Skeletal muscle satellite cell (primary cell): Measurements from ENCODE around the gene RASL10B.
A peak's percentile ranks its signal among the peaks of the same experiment; 100 is the strongest.

Source experiments
- H3K27me3 ChIP-seq: 2 replicates; pipeline ENCODE4 v1.7.0; 2013; ENCODE audit warnings: low read length; ENCODE audit not compliant: control insufficient read depth, insufficient read depth
- H3K36me3 ChIP-seq: 2 replicates; pipeline ENCODE4 v1.7.0; 2013; ENCODE audit warnings: mild to moderate bottlenecking, control low read depth, low read length; ENCODE audit not compliant: insufficient read depth
- H3K4me1 ChIP-seq: 2 replicates; pipeline ENCODE4 v1.7.0; 2013; ENCODE audit warnings: low read length; ENCODE audit not compliant: control insufficient read depth, insufficient read depth
- H3K4me2 ChIP-seq: 2 replicates; pipeline ENCODE4 v1.7.0; 2013; ENCODE audit warnings: mild to moderate bottlenecking, low read length
- H3K4me3 ChIP-seq: 2 replicates; pipeline ENCODE4 v1.7.0; 2013; ENCODE audit warnings: low read length
- H3K9ac ChIP-seq: 2 replicates; pipeline ENCODE4 v1.7.0; 2013; ENCODE audit warnings: mild to moderate bottlenecking, low read depth, low read length, moderate library complexity
- H3K9me3 ChIP-seq: replicated peaks from 2 replicates; pipeline ENCODE4 v1.7.0; 2013; ENCODE audit warnings: mild to moderate bottlenecking, control low read depth, low read length

The RASL10B gene

DNA sequence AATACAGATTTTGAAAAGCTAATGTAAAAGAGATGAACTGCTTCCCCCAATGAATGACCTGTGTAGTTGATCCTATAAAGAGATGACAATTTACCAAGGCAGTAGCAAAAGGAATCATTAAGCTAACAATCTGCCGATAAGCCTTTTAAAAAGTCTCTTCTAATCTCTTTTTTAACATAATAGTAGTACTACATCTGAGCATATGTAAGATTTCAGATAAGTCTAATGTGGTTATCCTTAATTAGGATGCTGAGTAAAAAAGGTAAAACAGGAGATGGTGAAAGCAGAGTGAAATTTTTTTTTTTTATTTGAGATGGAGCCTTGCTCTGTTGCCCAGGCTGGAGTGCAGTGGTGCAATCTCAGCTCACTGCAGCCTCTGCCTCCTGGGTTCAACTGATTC lies 26.2 kb upstream of the RASL10B start:
- no peak overlapping the region for H3K4me3 ChIP-seq
- no peak overlapping the region for H3K9ac ChIP-seq
- H3K27me3 ChIP-seq = no peaks in the 10 kb centered on the region
- H3K36me3 ChIP-seq = peaks cover 19% of the 10 kb centered on the region
- no peaks in the 10 kb centered on the region for H3K4me1 ChIP-seq
- no peaks in the 10 kb centered on the region for H3K9me3 ChIP-seq
- no peak overlapping the region for H3K4me2 ChIP-seq

DNA sequence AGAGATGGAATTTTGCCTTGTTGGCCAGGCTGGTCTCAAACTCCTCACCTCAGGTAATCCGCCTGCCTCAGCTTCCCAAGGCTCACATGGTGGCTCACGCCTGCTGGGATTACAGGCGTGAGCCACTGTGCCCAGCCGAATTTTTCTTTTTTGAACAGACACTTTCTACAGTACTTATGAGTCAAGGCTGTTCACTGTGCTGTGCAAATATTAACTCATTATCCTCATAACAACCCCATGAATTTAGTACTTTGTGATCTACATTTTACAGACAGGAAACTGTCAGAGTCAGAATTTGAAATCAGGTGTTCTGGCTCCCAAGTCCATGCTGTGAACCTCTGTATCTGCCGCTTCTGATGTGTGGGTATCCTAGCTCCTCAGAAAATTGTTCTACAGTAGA lies 25.7 kb upstream of the RASL10B start:
- Histone ChIP-seq H3K36me3 (peaks cover 23% of the 10 kb centered on the region), H3K9me3 (no peaks in the 10 kb centered on the region), H3K4me2 (no peak overlapping the region), H3K9ac (no peak overlapping the region), H3K4me3 (no peak overlapping the region), H3K4me1 (no peaks in the 10 kb centered on the region), H3K27me3 (no peaks in the 10 kb centered on the region)

DNA sequence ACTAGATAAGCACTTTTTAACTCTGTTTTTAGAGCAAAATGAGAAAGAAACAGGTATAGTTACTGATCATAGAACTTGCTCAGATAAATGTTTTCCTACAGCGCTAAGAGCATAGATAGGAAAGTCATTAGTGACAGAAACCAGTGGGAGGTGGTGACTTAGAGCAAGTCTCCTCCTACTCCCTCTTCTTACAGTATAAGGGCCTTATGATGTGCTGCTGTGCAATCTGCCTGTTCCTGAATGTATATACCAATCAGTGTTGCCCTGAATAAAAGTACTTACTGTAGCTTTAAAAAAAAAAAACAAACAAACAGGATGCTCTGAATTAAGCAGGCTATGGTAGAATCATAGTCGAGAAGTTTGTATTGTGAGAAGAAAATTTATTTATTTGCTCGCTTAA lies 23.3 kb upstream of the RASL10B start:
- Histone ChIP-seq H3K4me1 (peaks cover 7% of the 10 kb centered on the region), H3K9me3 (no peaks in the 10 kb centered on the region), H3K4me3 (no peak overlapping the region), H3K9ac (no peak overlapping the region), H3K4me2 (no peak overlapping the region), H3K27me3 (no peaks in the 10 kb centered on the region), H3K36me3 (peaks cover 33% of the 10 kb centered on the region)

DNA sequence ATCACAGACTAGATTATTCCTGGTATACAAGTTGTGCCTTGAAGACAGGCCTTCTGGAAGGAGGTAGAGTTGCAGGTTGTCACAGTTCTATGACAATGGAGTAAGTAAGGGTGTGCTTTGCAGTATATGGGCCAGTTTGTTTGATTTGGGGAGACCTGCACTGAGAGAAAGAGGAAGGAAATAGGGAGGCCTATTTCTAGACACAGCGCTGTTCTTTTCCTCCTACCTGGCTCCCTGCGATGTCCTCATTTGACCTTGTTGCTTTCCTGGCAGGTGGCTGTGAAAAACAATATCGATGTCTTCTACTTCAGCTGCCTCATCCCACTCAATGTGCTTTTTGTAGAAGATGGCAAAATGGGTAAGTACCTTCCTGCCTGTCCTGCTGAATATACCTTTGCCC lies 22.5 kb upstream of the RASL10B start:
- peaks cover 38% of the 10 kb centered on the region for H3K36me3 ChIP-seq
- H3K9me3 ChIP-seq = no peaks in the 10 kb centered on the region
- no peak overlapping the region for H3K4me3 ChIP-seq
- peaks cover 15% of the 10 kb centered on the region for H3K4me1 ChIP-seq
- H3K27me3 ChIP-seq = no peaks in the 10 kb centered on the region
- no peak overlapping the region for H3K4me2 ChIP-seq
- no peak overlapping the region for H3K9ac ChIP-seq

DNA sequence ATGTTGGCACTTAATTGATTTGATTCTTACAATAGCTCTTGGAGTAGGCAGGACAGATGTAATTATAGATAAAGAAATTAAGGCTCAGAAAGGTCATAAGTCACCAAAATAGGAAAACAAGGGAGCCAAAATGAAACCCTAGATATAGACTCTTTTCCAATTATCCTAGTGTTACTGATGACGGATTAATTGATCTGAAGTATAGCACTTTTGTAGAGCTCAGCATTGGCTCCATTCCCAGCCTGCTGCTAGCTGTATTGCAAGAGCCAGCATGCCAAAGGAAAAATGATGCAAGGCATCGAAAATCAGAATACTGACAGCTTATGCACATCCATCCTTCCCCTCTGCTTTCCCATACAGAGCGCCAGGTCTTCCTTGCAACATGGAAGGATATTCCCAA lies 21.6 kb upstream of the RASL10B start:
- H3K4me1 ChIP-seq = peaks cover 15% of the 10 kb centered on the region
- no peak overlapping the region for H3K4me3 ChIP-seq
- no peak overlapping the region for H3K4me2 ChIP-seq
- H3K27me3 ChIP-seq = no peaks in the 10 kb centered on the region
- no peak overlapping the region for H3K9ac ChIP-seq
- H3K36me3 ChIP-seq = peaks cover 39% of the 10 kb centered on the region
- no peaks in the 10 kb centered on the region for H3K9me3 ChIP-seq

DNA sequence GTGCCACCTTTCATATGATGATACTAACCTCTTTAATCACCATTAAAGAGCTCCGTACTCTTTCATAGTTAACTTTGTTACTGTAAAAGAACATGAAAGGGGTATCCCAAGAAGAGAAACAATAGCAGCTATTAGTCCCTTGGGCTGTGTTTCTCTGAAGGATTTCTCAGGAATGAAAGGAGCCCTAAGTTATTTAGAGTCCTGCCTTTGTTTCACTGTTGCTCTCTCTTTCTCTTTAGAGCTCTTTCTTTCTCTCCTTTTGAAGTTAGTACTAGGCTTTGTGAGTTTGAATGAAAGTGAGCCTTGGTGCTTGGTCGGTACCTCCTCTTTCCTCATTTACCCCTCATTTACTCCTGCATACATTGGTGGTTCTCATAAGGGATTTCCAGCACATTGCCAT lies 20.5 kb upstream of the RASL10B start:
- Histone ChIP-seq H3K9me3 (no peaks in the 10 kb centered on the region), H3K36me3 (peaks cover 47% of the 10 kb centered on the region), H3K4me3 (no peak overlapping the region), H3K4me2 (no peak overlapping the region), H3K27me3 (no peaks in the 10 kb centered on the region), H3K4me1 (peaks cover 15% of the 10 kb centered on the region), H3K9ac (no peak overlapping the region)

DNA sequence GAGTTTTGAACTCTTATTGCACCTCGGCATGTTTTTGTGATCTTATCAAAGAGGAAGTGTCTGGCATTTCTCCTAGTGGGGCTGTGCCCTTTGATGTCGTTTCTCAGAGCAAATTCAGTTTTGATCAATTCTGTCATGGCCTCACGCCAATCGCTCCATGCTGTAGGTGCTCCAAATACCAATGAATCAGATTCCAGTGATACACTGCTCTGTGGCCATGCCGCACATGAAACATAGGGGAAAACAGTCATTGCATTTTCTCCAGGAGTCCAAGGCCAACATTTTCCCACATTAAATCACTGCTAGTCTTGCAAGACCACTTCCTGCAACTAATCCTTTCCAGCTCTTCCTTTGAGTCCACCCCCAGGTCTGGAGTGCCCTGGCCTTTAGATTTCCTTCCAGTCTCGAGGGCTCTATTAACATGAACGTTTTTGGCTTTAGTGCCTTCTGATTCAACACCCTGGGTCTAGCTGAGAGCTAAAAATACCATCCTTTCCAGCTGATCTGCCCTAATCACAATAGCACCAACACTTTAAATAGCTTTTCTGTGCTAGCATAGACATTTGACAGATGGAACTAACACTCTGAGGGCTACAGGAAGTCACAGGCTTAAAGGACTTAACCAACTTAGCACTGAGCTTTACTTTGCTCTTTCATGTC lies 18.2 kb upstream of the RASL10B start:
- Histone ChIP-seq H3K27me3 (no peaks in the 10 kb centered on the region), H3K4me1 (peaks cover 34% of the 10 kb centered on the region), H3K36me3 (peaks cover 57% of the 10 kb centered on the region), H3K9ac (peak overlapping the region; percentile 56), H3K4me2 (no peak overlapping the region), H3K9me3 (no peaks in the 10 kb centered on the region), H3K4me3 (no peak overlapping the region)

DNA sequence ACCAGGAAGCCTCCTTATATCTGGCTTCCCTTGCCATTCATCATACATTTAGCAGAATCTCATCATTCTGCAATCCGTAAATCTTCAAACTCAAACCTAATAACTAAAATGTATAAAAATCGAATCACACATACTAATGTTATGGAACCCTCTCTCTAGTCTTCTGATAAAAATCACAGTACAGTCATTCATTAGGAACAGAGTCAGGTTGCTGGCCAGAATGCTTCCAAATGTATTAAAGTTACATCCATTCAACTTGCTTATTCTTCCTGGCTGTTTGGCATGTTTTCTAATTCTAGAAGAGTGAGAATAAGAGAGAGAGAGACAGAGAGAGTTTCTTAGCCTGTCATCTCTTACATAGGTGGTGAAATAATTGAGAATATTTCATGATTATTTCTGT lies 16.5 kb upstream of the RASL10B start:
- Histone ChIP-seq H3K27me3 (no peaks in the 10 kb centered on the region), H3K4me1 (peaks cover 34% of the 10 kb centered on the region), H3K4me3 (no peak overlapping the region), H3K9me3 (no peaks in the 10 kb centered on the region), H3K4me2 (no peak overlapping the region), H3K9ac (no peak overlapping the region), H3K36me3 (peaks cover 59% of the 10 kb centered on the region)

DNA sequence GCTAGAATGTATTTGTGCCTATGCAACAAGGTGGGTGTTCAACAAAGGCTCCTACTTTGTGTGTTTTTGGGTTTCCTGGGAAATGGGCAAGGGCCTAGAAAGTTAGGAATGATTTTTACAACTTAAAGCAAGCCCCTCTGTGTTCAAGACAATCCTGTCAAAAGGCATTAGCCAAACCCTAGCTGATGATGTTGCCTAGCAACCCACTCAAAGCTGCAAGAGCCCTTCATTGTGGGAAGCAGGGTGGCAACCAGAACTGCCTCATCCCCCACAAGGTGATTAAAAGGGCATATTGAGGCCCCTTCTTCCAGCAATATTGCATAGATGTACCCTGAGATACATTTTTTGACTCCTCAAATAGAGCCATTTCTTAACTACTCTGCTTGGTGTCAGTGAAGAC lies 16.0 kb upstream of the RASL10B start:
- Histone ChIP-seq H3K36me3 (peaks cover 57% of the 10 kb centered on the region), H3K9ac (no peak overlapping the region), H3K4me3 (no peak overlapping the region), H3K27me3 (no peaks in the 10 kb centered on the region), H3K9me3 (no peaks in the 10 kb centered on the region), H3K4me1 (peaks cover 34% of the 10 kb centered on the region), H3K4me2 (no peak overlapping the region)

DNA sequence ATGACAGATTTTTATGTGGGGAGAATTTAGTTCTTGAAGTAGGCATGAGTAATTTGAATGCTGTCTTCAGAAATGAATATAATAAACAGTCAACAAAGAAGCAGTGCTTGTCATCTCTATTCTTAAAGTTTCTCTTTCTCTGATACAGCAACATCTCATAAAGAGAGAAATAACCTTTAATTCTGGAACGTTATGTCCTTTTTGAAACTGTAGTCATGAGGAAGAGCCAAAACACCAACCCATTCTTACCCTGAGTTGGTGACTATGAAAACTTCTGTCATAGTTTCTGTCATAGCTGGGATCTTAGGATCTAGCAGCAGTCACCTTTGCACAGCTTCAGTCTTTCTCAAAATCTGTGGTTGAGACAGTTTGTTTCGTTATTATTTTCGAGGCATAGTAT lies 15.3 kb upstream of the RASL10B start:
- H3K4me1 ChIP-seq = peaks cover 34% of the 10 kb centered on the region
- H3K9ac ChIP-seq = no peak overlapping the region
- H3K9me3 ChIP-seq = no peaks in the 10 kb centered on the region
- no peaks in the 10 kb centered on the region for H3K27me3 ChIP-seq
- peaks cover 54% of the 10 kb centered on the region for H3K36me3 ChIP-seq
- H3K4me2 ChIP-seq = no peak overlapping the region
- H3K4me3 ChIP-seq = no peak overlapping the region

DNA sequence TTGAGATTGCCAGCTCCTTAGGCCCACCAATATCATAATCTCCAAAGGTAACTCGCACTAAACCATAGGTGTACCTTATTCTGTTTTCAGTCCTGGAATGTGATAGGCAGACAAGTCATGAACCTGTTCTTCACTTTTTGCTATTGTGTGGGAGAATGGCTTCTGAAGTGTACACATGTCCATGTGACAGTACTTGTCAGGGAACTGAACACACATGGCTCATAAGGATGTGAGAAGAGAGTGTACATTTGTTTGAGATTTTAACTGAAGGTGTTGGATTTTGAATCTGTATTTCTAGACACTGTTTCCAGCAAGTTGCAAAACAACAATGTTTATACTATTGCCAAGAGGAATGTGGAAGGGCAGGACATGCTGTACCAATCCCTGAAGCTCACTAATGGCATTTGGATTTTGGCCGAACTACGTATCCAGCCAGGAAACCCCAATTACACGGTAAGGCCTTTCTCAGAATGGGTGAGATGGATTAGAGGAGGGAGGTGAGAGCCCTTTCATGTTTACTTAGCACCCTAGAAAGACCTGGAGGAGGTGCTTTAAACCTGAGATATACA lies 14.5 kb upstream of the RASL10B start:
- Histone ChIP-seq H3K4me3 (no peak overlapping the region), H3K9ac (no peak overlapping the region), H3K4me1 (peaks cover 34% of the 10 kb centered on the region), H3K36me3 (peaks cover 55% of the 10 kb centered on the region), H3K9me3 (no peaks in the 10 kb centered on the region), H3K27me3 (no peaks in the 10 kb centered on the region), H3K4me2 (peak overlapping the region; percentile 28)

DNA sequence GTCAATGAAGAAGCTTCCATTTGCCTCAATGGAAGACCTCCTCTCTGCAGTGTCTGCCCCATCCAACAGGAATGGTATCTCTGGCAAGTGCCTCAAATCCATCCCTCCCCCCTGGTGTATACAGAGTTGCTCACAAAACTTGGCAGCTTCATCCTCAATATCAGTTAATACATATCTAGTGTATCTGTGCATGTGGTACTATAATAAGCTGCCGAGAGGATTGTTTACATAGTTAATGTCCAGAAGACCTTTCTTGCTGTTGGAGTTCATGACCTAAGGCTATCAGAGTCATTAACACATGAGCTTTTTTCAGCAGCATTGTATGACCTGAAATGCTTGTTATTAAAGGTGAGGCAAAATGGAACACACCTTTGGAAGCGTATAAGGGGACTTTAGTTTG lies 14.0 kb upstream of the RASL10B start:
- no peaks in the 10 kb centered on the region for H3K9me3 ChIP-seq
- no peaks in the 10 kb centered on the region for H3K27me3 ChIP-seq
- peaks cover 54% of the 10 kb centered on the region for H3K36me3 ChIP-seq
- peaks cover 34% of the 10 kb centered on the region for H3K4me1 ChIP-seq
- H3K4me2 ChIP-seq = peak overlapping the region; percentile 23
- H3K4me3 ChIP-seq = no peak overlapping the region
- no peak overlapping the region for H3K9ac ChIP-seq
